Measurements from ENCODE around the gene WDR81. TPM values are rescaled to one million over a fixed set of nuclear protein-coding genes. Genes with fewer than 3 reads are reported as not detected.

The WDR81 gene
- total RNA-seq, 1 donor from 2014 or later, result 9.3 TPM

DNA sequence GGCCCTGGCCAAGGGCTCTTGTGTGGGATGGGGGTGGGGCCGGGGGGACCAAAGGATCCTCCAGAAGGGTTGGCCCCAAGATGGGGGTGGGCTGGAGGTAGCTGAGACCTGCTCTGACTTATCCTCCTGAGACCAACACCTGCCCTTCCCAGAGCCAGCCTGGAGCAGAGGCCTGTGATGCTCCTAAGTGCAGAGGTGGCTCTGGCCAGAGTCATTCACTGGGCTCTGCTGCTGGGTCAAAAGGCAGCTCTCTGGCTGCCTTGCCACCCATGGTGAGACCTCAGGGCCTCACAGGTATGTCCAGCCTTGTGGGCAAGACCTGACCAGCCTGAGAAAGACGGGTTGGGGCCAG, 18.6 kb downstream of the WDR81 start:
- no peak for DNase-seq
- intact Hi-C loops (cut with micrococcal nuclease), result no loop called here
- Histone ChIP-seq H3K4me1 (peaks cover 12% of the 10 kb centered on the region), H3K27ac (replicated peaks) (no peak overlapping the region), H3K36me3 (peaks cover 2% of the 10 kb centered on the region), H3K9me3 (replicated peaks) (no peaks in the 10 kb centered on the region), H3K27me3 (ENCODE audit: low read depth) (no peaks in the 10 kb centered on the region), H3K4me3 (no peak overlapping the region)
- TF ChIP-seq, protein P1, sequence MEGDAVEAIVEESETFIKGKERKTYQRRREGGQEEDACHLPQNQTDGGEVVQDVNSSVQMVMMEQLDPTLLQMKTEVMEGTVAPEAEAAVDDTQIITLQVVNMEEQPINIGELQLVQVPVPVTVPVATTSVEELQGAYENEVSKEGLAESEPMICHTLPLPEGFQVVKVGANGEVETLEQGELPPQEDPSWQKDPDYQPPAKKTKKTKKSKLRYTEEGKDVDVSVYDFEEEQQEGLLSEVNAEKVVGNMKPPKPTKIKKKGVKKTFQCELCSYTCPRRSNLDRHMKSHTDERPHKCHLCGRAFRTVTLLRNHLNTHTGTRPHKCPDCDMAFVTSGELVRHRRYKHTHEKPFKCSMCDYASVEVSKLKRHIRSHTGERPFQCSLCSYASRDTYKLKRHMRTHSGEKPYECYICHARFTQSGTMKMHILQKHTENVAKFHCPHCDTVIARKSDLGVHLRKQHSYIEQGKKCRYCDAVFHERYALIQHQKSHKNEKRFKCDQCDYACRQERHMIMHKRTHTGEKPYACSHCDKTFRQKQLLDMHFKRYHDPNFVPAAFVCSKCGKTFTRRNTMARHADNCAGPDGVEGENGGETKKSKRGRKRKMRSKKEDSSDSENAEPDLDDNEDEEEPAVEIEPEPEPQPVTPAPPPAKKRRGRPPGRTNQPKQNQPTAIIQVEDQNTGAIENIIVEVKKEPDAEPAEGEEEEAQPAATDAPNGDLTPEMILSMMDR (IDR thresholded peaks at IDR 0.05; ENCODE audit: borderline replicate concordance), result no peak

DNA sequence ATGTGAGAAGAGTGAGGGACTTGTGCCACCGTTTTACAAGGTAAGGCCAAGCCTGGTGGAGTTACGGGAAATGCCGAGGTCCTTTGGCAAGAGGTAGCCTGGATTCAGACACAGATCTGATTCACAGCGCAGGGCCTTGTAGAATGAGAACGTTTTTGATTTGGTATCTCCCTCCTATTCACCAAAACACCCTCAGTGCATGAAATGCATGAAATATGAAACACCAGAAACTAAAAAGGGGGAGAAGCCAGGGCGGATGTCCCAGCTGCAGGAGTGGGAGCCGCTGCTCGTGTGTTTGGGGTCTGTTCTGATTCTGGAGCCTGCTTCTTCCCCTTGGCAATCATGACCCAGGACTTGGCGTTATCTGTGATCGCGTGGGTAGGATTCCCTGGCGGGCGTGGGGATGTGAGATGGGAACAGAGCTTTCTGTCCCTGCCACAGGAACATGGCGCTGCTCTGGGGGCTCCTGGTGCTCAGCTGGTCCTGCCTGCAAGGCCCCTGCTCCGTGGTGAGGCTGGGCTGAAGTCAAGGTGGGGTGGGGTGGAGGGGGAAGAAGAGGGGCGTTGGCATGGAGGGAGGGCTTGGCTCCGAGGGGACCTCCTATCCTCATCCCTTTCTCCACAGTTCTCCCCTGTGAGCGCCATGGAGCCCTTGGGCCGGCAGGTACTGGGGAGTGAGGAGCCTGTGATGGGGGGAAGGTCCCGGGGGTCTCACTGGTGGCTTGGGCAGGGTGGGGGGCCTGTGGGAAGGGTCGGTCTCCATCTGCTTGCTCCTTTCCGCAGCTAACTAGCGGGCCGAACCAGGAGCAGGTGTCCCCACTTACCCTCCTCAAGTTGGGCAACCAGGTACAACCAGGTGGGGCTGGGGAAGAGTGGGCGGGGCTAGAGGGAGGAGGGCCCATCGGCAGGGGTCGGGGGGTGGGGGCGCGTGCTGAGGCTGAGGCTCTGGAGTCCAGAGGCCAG, 20.3 kb downstream of the WDR81 start:
- intact Hi-C loops (cut with micrococcal nuclease), result no loop called here
- Histone ChIP-seq H3K27ac (replicated peaks) (peak overlapping the region; percentile 38), H3K27me3 (ENCODE audit: low read depth) (no peaks in the 10 kb centered on the region), H3K9me3 (replicated peaks) (no peaks in the 10 kb centered on the region), H3K4me3 (no peak overlapping the region), H3K4me1 (peaks cover 10% of the 10 kb centered on the region), H3K36me3 (no peaks in the 10 kb centered on the region)
- no peak for DNase-seq
- TF ChIP-seq, protein P1 (IDR thresholded peaks at IDR 0.05; ENCODE audit: borderline replicate concordance), result no peak

DNA sequence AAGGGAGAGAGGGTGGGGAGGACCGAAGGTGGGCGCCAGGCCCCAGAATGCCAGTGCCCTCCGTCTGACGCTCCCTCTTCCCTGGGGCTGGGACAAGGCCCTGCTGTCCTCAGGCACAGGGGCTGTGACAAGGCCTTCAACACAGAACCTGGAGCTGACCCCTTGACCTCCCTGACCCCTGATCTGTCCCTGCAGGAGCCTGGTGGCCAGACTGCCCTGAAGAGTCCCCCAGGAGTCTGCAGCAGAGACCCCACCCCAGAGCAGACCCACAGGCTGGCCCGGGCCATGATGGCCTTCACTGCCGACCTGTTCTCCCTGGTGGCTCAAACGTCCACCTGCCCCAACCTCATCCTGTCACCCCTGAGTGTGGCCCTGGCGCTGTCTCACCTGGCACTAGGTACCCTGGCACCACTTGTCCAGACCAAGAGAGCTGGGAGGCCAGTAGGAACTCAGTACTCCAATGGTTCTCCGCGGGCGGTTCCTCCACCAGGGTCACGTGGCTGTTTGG, 21.1 kb downstream of the WDR81 start:
- Histone ChIP-seq H3K9me3 (replicated peaks) (no peaks in the 10 kb centered on the region), H3K4me3 (no peak overlapping the region), H3K36me3 (no peaks in the 10 kb centered on the region), H3K4me1 (peaks cover 10% of the 10 kb centered on the region), H3K27me3 (ENCODE audit: low read depth) (no peaks in the 10 kb centered on the region), H3K27ac (replicated peaks) (no peak overlapping the region)
- no peak for DNase-seq
- TF ChIP-seq, protein P1 (IDR thresholded peaks at IDR 0.05; ENCODE audit: borderline replicate concordance), result no peak
- intact Hi-C loops (cut with micrococcal nuclease), result no loop called here

DNA sequence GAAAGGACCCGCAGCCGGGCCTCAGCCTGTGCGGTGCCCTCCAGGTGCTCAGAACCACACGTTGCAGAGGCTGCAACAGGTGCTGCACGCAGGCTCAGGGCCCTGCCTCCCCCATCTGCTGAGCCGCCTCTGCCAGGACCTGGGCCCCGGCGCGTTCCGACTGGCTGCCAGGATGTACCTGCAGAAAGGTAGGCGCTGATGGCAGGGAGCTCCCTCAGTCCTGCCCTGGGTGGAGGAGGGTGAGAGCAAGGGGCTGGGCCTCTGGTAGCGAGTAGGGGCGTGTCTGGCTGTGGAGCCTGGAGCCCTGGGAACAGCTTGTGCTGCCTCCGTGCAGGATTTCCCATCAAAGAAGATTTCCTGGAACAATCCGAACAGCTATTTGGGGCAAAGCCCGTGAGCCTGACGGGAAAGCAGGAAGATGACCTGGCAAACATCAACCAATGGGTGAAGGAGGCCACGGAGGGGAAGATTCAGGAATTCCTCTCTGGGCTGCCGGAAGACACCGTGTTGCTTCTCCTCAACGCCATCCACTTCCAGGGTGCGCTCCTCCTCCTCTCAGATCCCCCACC, 22.6 kb downstream of the WDR81 start:
- Histone ChIP-seq H3K27ac (replicated peaks) (peak overlapping the region; percentile 62), H3K27me3 (ENCODE audit: low read depth) (no peaks in the 10 kb centered on the region), H3K4me3 (no peak overlapping the region), H3K4me1 (peaks cover 10% of the 10 kb centered on the region), H3K9me3 (replicated peaks) (no peaks in the 10 kb centered on the region), H3K36me3 (no peaks in the 10 kb centered on the region)
- TF ChIP-seq, protein P1 (IDR thresholded peaks at IDR 0.05; ENCODE audit: borderline replicate concordance), result no peak
- no peak for DNase-seq
- intact Hi-C loops (cut with micrococcal nuclease), result no loop called here

DNA sequence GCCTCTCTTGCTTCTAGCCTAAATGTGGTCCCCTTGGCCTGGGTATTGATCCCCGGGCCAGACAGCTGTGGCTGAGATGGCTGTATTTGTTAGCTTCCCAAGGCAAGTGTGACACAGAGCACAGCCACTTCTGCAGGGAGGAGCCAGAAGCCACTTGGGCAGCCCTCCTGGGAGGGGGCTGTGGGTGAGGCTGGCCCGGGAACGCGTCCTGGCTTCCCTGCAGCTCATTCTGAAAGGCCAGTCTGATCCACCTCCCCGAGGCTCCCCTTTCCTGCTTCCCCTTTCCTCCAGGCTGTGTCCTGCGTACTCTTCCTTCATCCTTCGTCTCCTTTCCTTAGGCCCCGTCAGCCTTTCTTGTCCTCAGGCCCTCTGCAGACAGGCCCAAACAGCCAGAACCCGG, 26.1 kb downstream of the WDR81 start:
- no peak for DNase-seq
- TF ChIP-seq, protein P1 (IDR thresholded peaks at IDR 0.05; ENCODE audit: borderline replicate concordance), result no peak
- Histone ChIP-seq H3K27ac (replicated peaks) (no peak overlapping the region), H3K27me3 (ENCODE audit: low read depth) (peaks cover 5% of the 10 kb centered on the region), H3K4me1 (peaks cover 10% of the 10 kb centered on the region), H3K4me3 (no peak overlapping the region), H3K36me3 (no peaks in the 10 kb centered on the region), H3K9me3 (replicated peaks) (no peaks in the 10 kb centered on the region)
- intact Hi-C loops (cut with micrococcal nuclease), result no loop called here

Measured in left ventricle myocardium inferior (tissue), 1 donor.